ENCODE measurements around the gene PEG3.

The PEG3 gene

GRCh38 chr19:56806639-56807038 is 33.9 kb downstream of the PEG3 start:
- no peak for DNase-seq
